ENCODE results near the gene ZNF438.

DNA sequence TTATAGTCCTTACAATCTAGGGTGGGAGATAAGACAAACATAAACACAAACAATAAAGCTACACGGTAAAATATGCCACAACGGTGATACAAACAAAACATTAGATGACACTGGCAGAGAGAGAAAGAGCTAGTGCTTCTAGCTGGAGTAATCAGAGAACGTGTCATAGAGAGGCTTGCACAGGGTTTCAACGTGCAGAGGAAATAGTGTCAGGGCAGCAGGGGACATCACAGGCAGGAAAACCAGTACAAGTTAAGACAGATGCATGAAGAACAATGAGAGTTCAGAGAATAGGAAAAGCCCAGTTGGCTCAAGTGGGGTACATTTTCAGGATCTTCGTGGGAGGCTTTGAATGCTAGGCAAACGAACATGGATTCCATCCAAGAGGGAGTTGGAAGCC is 91.4 kb downstream of the ZNF438 start:
- TF ChIP-seq, protein P1, sequence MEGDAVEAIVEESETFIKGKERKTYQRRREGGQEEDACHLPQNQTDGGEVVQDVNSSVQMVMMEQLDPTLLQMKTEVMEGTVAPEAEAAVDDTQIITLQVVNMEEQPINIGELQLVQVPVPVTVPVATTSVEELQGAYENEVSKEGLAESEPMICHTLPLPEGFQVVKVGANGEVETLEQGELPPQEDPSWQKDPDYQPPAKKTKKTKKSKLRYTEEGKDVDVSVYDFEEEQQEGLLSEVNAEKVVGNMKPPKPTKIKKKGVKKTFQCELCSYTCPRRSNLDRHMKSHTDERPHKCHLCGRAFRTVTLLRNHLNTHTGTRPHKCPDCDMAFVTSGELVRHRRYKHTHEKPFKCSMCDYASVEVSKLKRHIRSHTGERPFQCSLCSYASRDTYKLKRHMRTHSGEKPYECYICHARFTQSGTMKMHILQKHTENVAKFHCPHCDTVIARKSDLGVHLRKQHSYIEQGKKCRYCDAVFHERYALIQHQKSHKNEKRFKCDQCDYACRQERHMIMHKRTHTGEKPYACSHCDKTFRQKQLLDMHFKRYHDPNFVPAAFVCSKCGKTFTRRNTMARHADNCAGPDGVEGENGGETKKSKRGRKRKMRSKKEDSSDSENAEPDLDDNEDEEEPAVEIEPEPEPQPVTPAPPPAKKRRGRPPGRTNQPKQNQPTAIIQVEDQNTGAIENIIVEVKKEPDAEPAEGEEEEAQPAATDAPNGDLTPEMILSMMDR (CRISPR knock-in tag; IDR thresholded peaks at IDR 0.05) = no peak
- TF ChIP-seq, protein P2, sequence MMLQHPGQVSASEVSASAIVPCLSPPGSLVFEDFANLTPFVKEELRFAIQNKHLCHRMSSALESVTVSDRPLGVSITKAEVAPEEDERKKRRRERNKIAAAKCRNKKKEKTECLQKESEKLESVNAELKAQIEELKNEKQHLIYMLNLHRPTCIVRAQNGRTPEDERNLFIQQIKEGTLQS (CRISPR knock-in tag; IDR thresholded peaks at IDR 0.05) = no peak
- TF ChIP-seq TEAD2 (CRISPR knock-in tag; IDR thresholded peaks at IDR 0.05) (no peak), SIX4 (CRISPR knock-in tag; IDR thresholded peaks at IDR 0.05) (no peak)
- TF ChIP-seq, protein P3, sequence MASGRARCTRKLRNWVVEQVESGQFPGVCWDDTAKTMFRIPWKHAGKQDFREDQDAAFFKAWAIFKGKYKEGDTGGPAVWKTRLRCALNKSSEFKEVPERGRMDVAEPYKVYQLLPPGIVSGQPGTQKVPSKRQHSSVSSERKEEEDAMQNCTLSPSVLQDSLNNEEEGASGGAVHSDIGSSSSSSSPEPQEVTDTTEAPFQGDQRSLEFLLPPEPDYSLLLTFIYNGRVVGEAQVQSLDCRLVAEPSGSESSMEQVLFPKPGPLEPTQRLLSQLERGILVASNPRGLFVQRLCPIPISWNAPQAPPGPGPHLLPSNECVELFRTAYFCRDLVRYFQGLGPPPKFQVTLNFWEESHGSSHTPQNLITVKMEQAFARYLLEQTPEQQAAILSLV (CRISPR knock-in tag; IDR thresholded peaks at IDR 0.05; ENCODE audit: borderline replicate concordance) = no peak
- TF ChIP-seq, protein P4, sequence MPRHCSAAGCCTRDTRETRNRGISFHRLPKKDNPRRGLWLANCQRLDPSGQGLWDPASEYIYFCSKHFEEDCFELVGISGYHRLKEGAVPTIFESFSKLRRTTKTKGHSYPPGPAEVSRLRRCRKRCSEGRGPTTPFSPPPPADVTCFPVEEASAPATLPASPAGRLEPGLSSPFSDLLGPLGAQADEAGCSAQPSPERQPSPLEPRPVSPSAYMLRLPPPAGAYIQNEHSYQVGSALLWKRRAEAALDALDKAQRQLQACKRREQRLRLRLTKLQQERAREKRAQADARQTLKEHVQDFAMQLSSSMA (CRISPR knock-in tag; IDR thresholded peaks at IDR 0.05) = no peak

All from HepG2 (cell line).